Superior temporal gyrus (tissue), 1 donor: ENCODE measurements around the gene TTC39C.
"Not testable (repeated sequence)": the region's sequence is repeated elsewhere in the genome, so short reads cannot be mapped to it uniquely, and the experiment has no call there.

Experiments
- DNase-seq: peaks from one replicate; pipeline ENCODE4 v3.0.0-alpha.2; 2016; ENCODE audit errors: extremely low spot score

The TTC39C gene

GRCh38 chr18:24128700-24129099, 114.1 kb downstream of the TTC39C start:
- DNase-seq = no peak

GRCh38 chr18:24130494-24130893, 115.9 kb downstream of the TTC39C start:
- DNase-seq = no peak

GRCh38 chr18:24136967-24137373, 122.4 kb downstream of the TTC39C start:
- no peak for DNase-seq

- DNase-seq = no peak
Measured at GRCh38 chr18:24138409-24138788, 123.8 kb downstream of the TTC39C start.

GRCh38 chr18:24138789-24139616, 124.4 kb downstream of the TTC39C start, which contains the start of gene CABYR:
TSS of gene CABYR (plus strand) at chr18:24139062. CDS start at chr18:24143115, 4,053 bp downstream.
- DNase-seq = peak; percentile 91

- DNase-seq = no peak
Measured at GRCh38 chr18:24140697-24141096, 126.1 kb downstream of the TTC39C start.

- no peak for DNase-seq
Measured at GRCh38 chr18:24142376-24142775, 127.8 kb downstream of the TTC39C start.

- DNase-seq = not testable (repeated sequence)
Measured at GRCh38 chr18:24149591-24149990, 135.0 kb downstream of the TTC39C start.

GRCh38 chr18:24153397-24153796, 138.8 kb downstream of the TTC39C start:
- DNase-seq = no peak

GRCh38 chr18:24157855-24158254, 143.3 kb downstream of the TTC39C start:
- DNase-seq = no peak

GRCh38 chr18:24160086-24160485, 145.5 kb downstream of the TTC39C start:
- no peak for DNase-seq

- DNase-seq = no peak
Measured at GRCh38 chr18:24161304-24161703, 146.8 kb downstream of the TTC39C start.

GRCh38 chr18:24168496-24168895, 153.9 kb downstream of the TTC39C start:
- DNase-seq = no peak

- no peak for DNase-seq
Measured at GRCh38 chr18:24170360-24170759, 155.8 kb downstream of the TTC39C start.

- no peak for DNase-seq
Measured at GRCh38 chr18:24173997-24174396, 159.4 kb downstream of the TTC39C start.

GRCh38 chr18:24176727-24177416, 162.3 kb downstream of the TTC39C start:
- DNase-seq = peak; percentile 91

GRCh38 chr18:24177499-24178133, 163.1 kb downstream of the TTC39C start:
- DNase-seq = no peak

GRCh38 chr18:24180048-24180447, 165.5 kb downstream of the TTC39C start:
- DNase-seq = peak; percentile 63

- DNase-seq = no peak
Measured at GRCh38 chr18:24181806-24182205, 167.3 kb downstream of the TTC39C start.
